Renal pelvis (tissue), 12 donors: Measurements from ENCODE around the gene PPTC7. TPM values are rescaled to one million over a fixed set of nuclear protein-coding genes. Genes with fewer than 3 reads are reported as not detected.
"Not testable (repeated sequence)": the region's sequence is repeated elsewhere in the genome, so short reads cannot be mapped to it uniquely, and the experiment has no call there.

Experiments
- DNase-seq: peaks from one replicate; pipeline ENCODE4 v3.0.0-alpha.2; 2013
- long read RNA-seq, 16 experiments: transcript quantifications; one replicate each; lab custom pipeline, GENCODE V29; 2026
- polyA plus RNA-seq, 3 donors: library from polyadenylated mRNA; unstranded; fragments of 120-200 nt; gene quantifications; one replicate each; pipeline ENCODE4 v1.2.1, GENCODE V29; 2013; ENCODE audit not compliant: insufficient read length in 3 of 3

The PPTC7 gene, protein sequence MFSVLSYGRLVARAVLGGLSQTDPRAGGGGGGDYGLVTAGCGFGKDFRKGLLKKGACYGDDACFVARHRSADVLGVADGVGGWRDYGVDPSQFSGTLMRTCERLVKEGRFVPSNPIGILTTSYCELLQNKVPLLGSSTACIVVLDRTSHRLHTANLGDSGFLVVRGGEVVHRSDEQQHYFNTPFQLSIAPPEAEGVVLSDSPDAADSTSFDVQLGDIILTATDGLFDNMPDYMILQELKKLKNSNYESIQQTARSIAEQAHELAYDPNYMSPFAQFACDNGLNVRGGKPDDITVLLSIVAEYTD
- polyA plus RNA-seq: 10 to 100 TPM; 17.7 to 20.9 (median 20.8) TPM
- long read RNA-seq, donor 1, full-length matches to known transcripts: 3 of 45 reads
- long read RNA-seq, donor 1, partial matches to known transcripts: 42 of 45 reads
- long read RNA-seq, donor 1, other reads (novel, unspliced or antisense): 0 of 45 reads
- long read RNA-seq, donor 2, full-length matches to known transcripts: 3 of 3 reads
- long read RNA-seq, donor 2, partial matches to known transcripts: 0 of 3 reads
- long read RNA-seq, donor 2, other reads (novel, unspliced or antisense): 0 of 3 reads
- long read RNA-seq, donor 3, full-length matches to known transcripts: 2 of 2 reads
- long read RNA-seq, donor 3, partial matches to known transcripts: 0 of 2 reads
- long read RNA-seq, donor 3, other reads (novel, unspliced or antisense): 0 of 2 reads
- long read RNA-seq, donor 4, full-length matches to known transcripts: 2 of 39 reads
- long read RNA-seq, donor 4, partial matches to known transcripts: 37 of 39 reads
- long read RNA-seq, donor 4, other reads (novel, unspliced or antisense): 0 of 39 reads
- long read RNA-seq, donor 5, full-length matches to known transcripts: 1 of 1 reads
- long read RNA-seq, donor 5, partial matches to known transcripts: 0 of 1 reads
- long read RNA-seq, donor 5, other reads (novel, unspliced or antisense): 0 of 1 reads
- long read RNA-seq, donor 6, full-length matches to known transcripts: 3 of 115 reads
- long read RNA-seq, donor 6, partial matches to known transcripts: 85 of 115 reads
- long read RNA-seq, donor 6, other reads (novel, unspliced or antisense): 27 of 115 reads
- long read RNA-seq, donor 7, full-length matches to known transcripts: 2 of 111 reads
- long read RNA-seq, donor 7, partial matches to known transcripts: 88 of 111 reads
- long read RNA-seq, donor 7, other reads (novel, unspliced or antisense): 21 of 111 reads
- long read RNA-seq, donor 8, full-length matches to known transcripts: 2 of 2 reads
- long read RNA-seq, donor 8, partial matches to known transcripts: 0 of 2 reads
- long read RNA-seq, donor 8, other reads (novel, unspliced or antisense): 0 of 2 reads
- long read RNA-seq, donor 9, full-length matches to known transcripts: 3 of 3 reads
- long read RNA-seq, donor 9, partial matches to known transcripts: 0 of 3 reads
- long read RNA-seq, donor 9, other reads (novel, unspliced or antisense): 0 of 3 reads
- long read RNA-seq, donor 10, full-length matches to known transcripts: 5 of 92 reads
- long read RNA-seq, donor 10, partial matches to known transcripts: 82 of 92 reads
- long read RNA-seq, donor 10, other reads (novel, unspliced or antisense): 5 of 92 reads
- long read RNA-seq, donor 11, full-length matches to known transcripts: 5 of 5 reads
- long read RNA-seq, donor 11, partial matches to known transcripts: 0 of 5 reads
- long read RNA-seq, donor 11, other reads (novel, unspliced or antisense): 0 of 5 reads
- long read RNA-seq, donor 12, full-length matches to known transcripts: 3 of 119 reads
- long read RNA-seq, donor 12, partial matches to known transcripts: 98 of 119 reads
- long read RNA-seq, donor 12, other reads (novel, unspliced or antisense): 18 of 119 reads
- long read RNA-seq, donor 13, full-length matches to known transcripts: 5 of 5 reads
- long read RNA-seq, donor 13, partial matches to known transcripts: 0 of 5 reads
- long read RNA-seq, donor 13, other reads (novel, unspliced or antisense): 0 of 5 reads
- long read RNA-seq, donor 14: 0 reads
- long read RNA-seq, donor 15, full-length matches to known transcripts: 7 of 121 reads
- long read RNA-seq, donor 15, partial matches to known transcripts: 92 of 121 reads
- long read RNA-seq, donor 15, other reads (novel, unspliced or antisense): 22 of 121 reads
- long read RNA-seq, donor 16, full-length matches to known transcripts: 4 of 4 reads
- long read RNA-seq, donor 16, partial matches to known transcripts: 0 of 4 reads
- long read RNA-seq, donor 16, other reads (novel, unspliced or antisense): 0 of 4 reads

DNA sequence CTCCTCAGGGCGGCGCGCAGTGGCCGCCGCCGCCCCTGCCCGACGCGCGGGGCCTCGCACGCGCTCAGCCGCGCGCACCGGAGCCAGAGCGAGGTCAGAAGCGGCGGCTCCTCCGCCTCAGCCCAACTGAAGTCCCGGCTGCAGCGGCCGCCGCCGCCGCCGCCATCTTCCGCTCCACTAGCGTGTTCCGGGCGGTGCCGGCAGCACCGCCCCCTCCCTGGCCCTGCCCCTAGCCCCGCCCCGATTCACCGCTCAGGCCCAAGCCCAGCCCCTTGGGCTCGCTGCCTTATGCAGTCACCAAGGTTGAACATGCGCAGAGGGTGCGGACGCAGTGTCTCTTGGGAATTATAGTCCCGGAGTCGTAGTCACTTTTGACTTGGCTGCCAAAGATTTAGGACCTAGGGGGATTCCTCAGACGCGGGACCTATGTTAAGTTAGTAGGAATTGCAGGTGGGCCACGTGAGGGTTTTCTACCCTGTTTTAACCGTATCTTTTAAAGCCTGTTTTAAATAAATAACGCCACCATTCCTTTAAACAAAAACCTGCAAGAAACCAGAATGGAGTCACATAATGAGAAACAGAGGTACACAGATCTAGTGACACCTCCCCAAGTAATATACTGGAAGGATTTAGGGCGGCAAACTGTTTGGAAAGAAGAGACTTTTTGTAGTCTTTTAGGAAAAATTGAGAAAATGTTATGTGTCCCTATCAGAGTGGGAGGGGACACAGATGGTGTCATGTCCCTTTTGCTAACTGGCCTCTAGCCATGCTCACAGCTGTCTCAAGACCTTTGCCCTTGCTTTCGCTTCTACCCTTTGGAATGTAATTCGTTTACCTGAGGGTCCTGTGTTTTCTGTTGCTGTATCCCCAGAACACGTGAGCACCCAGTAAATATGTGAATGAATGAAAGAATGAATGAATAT, at the start of gene PPTC7:
TSS of gene PPTC7 (minus strand) at position 182 of the 923 bp plus-strand sequence. CDS start 287 bp downstream, outside the sequence.
- peak; percentile 96 for DNase-seq

DNA sequence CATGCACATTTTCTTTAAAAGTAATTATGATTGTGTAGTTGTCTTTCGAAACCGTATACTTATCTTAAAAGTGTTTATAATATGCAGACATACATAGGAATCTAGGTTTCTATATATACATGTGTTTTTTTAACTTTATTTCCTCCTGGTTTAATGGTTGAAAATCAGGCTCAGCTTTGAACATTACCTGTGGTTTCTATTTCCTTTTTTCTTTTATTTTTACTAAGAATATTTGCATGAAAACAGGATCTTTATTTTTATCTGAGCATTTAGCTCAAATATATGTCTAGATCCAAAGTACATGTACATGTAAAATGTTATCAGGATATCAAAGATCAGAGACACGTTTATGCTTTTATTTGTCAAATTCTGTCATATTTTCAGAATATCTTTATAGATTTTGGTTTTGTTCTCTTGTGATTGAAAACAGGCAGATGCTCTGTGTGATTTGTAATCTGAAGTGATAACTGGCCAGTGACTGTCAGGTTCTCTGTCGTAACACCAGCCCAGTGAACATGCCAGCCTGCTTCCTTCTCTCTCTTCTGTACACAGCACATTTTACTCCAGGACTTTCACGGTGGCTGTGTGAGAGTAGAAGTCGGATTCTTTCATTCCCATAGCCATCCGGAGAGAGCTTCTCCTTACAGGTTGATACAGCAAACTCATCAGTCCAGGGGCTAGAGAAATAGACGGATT, 44.5 kb upstream of the PPTC7 start:
- DNase-seq: no peak

DNA sequence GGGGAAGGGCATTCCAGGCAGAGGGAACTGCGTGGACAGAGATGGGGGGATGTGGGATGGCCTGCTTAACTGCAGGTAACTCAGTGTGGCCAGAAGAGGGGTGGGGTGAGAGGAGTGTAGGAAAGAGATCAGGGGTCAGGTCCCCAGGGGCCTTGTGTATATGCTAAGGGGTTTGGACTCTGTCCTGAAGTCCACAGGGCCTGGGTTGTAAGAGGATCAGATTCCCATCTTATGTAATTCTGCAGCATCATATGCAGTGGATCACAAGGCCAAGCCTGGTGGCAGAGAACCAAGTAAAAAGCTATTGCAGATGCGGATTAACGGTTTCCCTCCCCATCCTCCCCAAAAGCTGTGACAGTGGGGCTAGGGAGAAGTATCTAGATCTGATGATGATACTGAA, 39.5 kb upstream of the PPTC7 start:
- no peak for DNase-seq

DNA sequence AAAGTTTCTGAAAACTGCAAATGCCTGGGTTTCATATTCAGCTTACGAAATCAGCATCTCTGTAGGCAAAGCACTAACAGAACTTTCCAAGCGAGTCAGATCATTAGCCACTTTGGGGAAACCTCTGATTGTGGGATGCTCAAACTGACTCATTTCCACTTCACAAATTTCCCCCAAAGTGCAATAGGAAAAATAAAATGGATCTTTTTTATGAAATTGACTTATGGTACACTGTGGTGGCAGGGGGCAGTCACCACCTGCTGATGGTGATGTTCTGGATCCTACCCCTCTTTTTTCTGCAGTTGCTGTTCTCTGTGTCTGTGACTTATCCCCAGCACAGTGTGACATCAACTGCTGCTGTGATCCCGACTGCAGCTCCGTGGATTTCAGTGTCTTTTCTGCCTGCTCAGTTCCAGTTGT, 36.4 kb upstream of the PPTC7 start:
- DNase-seq: no peak

DNA sequence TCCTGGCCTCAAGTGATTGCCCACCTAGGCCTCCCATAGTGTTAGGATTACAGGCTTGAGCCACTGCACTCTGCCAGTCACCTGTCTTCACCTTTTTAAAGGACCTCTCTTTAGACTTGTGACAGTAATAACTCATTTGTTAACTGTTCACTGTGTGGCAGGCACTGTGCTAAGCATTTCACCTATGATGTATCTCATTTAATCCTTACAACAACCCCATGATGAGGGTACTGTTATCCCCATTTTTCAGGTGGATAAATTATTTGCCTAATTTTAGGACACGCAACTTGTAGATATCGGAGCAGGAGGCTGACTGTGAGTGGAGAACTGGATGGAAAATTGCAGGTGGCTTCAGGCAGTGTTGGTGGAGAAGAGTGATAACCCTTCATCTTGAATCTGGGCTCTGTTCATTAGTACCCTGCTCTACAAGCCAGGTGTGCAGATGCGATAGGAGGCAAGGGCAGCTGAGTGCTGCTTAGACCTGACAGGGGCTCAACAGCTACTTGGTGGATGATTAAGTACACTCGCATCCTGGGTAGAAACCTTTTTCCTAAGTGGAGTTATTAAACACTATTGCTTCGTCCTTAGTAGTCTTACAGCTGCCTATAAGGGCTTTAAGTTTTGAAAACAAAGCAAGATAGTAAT, 33.5 kb upstream of the PPTC7 start:
- no peak for DNase-seq

DNA sequence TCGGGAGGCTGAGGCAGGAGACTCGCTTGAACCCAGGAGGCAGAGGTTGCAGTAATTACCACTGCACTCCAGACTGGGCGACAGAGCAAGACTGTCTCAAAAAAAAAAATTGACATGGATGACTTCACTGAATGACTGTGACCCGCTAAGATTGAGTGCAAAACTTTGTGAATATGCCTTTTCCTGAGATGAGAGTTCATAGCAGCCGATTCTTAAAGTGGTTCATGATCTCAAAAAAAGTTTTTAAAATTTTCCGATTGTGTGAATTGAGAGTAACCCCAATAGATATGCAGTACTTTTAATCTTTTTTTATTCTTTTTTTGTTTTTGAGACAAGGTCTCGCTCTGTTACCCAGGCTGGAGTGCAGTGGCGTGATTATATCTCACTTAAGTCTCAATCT, 32.1 kb upstream of the PPTC7 start:
- DNase-seq: no peak

DNA sequence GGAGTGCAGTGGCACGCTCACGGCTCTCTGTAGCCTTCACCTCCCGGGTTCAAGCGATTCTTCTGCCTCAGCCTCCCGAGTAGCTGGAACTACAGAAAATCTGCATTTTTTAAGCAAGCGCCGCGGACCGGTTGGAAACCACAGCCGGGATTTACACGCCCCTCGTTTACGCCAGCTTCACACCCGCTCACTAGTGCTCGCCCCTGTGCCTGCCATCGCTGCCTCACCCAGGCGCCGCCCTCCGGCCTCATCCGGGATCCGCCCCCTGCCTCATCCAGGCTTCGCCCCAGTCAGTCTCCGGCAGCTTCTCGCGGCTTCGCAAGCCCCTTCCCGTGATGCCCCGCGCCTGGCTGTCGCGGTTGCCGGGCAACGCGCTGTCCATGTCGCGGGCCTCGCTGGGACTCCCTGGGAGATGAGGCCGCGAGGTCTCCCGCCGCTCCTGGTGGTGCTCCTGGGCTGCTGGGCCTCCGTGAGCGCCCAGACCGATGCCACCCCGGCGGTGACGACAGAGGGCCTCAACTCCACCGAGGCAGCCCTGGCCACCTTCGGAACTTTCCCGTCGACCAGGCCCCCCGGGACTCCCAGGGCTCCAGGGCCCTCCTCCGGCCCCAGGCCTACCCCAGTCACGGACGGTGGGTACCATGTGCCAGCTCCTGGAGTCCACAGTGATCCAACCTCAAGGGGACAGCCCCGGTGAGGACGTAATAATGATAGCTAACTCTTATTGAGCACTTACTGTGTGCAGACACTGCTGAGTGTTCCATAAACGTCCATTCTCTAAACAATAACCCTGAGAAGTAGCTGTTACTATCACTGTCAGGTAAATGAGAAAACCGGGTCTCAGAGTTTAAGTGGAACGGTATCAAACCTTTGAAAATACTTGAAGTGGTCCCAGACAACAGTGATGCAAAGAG, 30.9 kb upstream of the PPTC7 start, which contains the start of gene TCTN1:
TSS of gene TCTN1 (plus strand) at position 359 of the 914 bp plus-strand sequence. CDS start at position 413, 54 bp downstream.
- DNase-seq: peak; percentile 94

DNA sequence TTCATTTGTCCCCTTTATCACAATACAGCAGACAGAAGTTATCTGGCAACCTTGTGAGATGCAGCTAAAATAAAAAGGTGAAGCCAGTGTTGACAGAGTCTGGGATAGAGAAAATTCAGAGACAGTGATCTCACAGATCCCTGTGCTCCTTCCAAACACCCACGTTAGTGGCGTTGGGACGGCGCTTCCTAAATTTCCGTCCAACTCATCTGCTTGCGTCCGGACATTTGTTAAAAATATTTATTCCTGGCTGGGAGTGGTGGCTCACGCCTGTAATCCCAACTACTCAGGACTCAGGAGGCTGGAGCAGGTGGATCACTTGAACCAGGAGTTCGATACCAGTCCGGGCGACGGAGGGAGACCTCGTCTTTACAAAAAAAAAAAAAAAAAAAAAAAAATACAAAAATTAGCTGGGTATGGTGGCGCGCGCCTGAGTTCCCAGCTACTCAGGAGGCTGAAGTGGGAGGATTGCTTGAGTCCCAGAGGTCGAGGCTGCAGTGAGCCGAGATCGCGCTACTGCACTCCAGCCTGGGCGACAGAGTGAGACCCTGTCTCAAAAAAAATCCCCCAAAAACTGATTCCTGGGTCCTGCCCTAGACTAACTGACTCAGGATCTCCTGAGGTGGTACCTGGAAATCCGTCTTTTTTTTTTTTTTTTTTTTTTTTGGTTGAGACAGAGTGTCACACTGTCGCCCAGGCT, 30.1 kb upstream of the PPTC7 start:
- no peak for DNase-seq

DNA sequence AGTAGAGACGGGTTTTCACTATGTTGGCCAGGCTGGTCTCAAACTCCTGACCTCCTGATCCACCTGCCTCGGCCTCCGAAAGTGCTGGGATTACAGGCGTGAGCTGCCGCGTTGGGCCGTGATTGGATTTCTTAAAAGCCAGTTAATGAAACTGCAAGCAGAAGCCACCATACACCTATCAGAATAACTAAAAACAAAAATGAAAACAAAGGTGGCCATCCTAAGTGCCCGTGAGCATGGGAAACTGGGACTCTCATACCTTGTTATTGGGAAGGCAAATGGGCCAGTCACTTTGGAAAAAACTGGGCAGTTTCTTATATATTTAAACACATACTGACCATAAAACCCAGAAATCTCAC, 23.1 kb upstream of the PPTC7 start:
- DNase-seq: no peak

DNA sequence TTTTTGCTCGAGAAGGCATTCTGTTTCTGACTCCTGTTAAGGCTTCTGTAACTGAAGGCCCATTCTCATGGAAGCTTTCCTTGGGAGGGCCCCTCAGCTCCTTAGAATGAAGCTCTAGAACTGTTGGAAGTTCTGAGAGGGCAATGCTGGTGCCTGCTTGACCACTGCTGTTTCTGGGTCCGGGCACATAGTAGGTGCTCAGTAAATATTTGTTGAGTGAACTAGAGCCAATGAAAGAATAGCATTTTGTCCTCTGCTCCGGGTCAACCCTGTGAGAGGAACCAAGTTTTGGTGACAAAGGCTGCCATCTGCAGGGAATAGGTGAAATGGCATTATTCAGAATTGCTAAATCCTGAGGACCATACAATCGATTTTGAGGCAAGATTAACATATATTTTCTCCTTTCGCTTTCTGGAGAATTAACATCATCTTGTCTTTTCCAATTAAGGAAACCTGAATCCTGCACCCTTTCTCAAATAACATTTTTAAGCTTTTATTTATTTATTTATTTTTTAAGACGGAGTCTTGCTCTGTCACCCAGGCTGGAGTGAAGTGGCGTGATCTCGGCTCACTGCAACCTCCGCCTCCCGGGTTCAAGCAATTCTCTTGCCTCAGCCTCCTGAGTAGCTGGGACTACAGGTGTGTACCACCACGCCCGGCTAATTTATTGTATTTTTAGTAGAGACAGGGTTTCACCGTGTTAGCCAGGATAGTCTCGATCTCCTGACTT, 19.1 kb upstream of the PPTC7 start:
- DNase-seq: peak; percentile 41

DNA sequence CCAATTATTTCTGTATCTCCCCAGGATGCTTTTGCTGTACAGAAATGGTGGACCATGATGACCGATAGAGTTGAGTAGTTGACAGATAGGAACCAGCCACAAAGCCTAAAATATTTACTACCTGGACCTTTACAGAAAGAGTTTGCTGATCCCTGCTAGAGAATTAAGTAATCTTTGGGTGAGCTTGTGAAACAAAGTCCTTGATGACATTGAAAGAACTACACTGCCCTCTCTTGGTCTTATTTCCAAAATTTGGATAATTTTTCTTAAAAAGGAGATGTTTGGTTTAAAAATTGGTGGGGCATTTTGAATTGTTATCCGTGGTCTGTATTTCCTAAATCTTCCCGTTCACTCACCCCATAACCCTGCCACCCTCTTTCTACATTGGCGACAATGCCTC, 17.1 kb upstream of the PPTC7 start:
- peak; percentile 26 for DNase-seq

DNA sequence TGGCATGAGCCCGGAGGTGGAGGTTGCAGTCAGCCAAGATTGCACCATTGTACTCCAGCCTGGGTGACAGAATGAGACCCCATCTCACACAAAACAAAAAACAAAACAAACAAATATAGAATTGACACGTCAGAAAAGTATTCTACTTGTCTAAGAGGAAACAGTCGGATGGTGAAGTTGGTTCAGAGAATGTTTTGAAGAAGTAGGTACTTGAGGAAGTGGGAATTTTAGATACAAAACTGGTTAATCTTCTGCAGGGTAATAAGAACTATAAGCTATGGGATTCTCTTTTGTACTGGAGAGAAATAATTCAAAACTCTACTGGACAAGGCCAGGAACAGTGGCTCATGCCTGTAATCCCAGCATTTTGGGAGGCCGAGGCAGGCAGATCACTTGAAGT, 16.2 kb upstream of the PPTC7 start:
- DNase-seq: no peak

DNA sequence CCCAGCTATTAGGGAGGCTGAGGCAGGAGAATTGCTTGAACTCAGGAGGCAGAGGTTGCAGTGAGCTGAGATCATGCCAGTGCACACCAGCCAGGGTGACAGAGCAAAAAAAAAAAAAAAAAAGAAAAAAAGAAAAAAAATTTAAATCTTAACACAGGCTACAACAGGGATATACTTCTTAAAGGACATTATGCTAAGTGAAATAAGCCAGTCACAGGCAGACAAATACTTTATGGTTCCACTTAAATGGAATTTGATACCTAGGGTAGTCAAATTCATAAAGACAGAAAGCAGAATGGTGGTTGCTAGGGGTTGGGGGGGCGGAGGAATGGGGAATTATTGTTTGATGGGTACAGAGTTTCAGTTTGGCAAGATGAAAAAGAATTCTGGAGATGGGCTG, 14.8 kb upstream of the PPTC7 start:
- DNase-seq: no peak

DNA sequence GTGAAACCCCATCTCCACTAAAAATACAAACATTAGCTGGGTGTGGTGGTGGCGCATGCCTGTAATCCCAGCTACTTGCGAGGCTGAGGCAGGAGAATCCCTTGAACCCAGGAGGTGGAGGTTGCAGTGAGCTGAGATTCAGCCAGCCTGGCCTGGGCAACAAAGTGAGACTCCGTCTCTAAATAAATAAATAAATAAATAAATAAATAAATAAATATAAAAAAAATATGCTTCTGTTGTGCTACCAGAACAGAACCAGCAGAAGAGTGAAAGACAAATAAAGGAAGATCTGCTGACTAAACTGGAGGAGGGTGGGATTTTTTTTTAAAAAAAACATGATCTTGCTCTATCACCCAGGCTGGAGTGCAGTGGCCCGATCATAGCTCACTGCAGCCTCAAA, 9.8 kb upstream of the PPTC7 start:
- DNase-seq: not testable (repeated sequence)

DNA sequence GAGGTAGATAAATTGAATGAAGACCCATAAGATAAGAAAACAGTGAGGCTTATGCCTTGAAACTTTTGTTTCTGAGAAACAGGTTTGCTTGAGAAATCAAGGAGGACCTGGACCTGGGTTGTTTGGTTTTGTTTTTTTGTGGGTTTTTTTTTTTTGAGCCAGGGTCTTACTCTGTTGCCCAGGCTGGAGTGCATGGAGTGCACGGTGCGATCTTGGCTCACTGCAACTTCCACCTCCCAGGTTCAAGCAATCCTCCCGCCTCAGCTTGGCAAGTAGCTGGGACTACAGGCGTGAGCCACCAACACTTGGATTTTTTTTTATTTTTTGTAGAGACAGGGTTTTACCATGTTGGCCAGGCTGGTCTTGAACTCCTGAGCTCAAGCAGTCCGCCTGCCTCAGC, 9.0 kb upstream of the PPTC7 start:
- no peak for DNase-seq
